Endometrial microvascular endothelial cells (primary cell): Measurements from ENCODE around the gene PRAC2. TPM values are rescaled to one million over a fixed set of nuclear protein-coding genes. Genes with fewer than 3 reads are reported as not detected.

Source experiments
- in situ Hi-C: cut with HindIII; loops from 2 replicates; pipeline ENCODE4 v1.10.0; 2017; ENCODE audit warnings: low sequenced_read_pairs, low pct_unique_long_range_greater_than_20kb; ENCODE audit errors: inconsistent ontology term
- total RNA-seq: library from RNA; depleted of rRNA; stranded (reverse); fragments of >200 nt; gene quantifications from one replicate; pipeline ENCODE4 v1.2.3, GENCODE V29; 2015; ENCODE audit errors: inconsistent ontology term

PRAC2 gene
- total RNA-seq, 1 donor from 2014 or later = not detected

DNA sequence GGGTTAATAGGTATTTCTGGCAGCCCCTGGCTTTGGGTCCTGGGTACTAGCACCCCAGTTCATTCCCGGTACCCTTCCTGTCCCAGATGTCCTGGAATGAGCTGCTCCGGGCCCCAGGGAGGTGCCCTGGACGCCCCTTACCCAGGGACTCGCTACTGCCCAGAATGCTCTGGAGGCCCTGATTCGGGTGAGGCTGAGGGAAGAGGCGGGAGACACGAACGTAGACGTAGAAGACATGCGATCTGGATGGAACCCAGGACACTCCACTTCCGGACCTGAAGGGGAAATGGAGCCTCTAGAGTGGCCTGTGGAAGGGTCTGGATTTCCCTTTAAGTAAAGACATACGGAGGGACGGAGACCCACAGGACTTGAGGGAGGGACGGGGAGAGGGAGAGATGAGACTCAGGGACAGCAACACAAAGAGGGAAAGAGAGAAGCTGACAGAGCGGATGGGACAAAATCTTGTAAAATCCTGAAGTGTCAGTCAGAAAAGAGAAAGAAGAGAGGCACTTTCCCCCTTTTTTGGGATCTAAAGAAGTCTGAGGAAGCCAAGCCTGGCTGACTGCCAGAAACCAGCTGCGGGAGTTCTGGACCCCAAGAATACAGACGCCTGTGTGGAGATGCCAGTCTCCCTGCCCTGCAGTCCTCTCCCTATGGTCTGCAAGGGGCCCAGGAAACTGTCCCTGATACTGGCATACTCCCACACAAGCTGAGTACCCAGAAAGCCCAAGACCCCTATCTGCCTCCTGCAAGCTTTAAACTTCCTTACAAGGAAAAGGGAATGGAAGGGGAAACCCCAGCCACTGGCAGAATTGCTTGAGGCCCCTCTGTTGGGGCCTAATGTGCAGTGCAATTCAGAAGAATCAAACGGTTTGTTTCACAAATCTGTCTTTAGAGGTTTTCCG, 6.6 kb downstream of the PRAC2 start:
- in situ Hi-C loops = no loop called here

DNA sequence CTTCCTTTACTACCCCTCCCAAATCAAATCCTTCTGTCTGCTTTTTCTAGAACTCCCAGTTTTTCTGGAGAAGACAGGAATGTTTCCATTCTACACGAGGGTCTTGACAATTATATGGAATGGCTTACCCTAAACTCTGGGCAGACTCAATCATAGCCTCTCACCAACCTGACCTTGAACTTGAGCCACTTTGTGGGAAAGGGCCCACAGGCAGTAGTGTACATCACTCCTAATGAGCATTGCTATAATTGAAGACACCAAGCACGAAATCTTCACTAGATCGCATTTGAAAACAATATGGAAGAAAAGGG, 7.2 kb downstream of the PRAC2 start:
- in situ Hi-C loops = no loop called here

DNA sequence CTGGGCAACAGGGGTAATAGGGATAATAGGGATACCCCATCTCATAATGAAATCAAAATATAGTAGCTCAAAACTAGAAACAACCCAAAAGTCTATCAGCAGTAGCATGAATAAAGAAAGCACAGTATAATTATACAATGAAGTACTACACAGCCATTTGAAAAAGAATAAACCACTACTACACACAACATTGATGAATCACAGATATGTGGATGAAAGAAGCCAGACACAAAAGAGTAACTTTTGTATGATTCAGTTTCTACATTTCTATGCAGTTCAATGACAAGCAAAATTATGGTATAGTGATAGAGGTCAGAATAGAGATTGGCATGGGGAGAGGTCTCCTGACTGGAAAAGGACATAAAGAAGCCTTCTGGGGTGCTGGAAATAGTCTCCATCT, 8.4 kb downstream of the PRAC2 start:
- in situ Hi-C loops = no loop called here

DNA sequence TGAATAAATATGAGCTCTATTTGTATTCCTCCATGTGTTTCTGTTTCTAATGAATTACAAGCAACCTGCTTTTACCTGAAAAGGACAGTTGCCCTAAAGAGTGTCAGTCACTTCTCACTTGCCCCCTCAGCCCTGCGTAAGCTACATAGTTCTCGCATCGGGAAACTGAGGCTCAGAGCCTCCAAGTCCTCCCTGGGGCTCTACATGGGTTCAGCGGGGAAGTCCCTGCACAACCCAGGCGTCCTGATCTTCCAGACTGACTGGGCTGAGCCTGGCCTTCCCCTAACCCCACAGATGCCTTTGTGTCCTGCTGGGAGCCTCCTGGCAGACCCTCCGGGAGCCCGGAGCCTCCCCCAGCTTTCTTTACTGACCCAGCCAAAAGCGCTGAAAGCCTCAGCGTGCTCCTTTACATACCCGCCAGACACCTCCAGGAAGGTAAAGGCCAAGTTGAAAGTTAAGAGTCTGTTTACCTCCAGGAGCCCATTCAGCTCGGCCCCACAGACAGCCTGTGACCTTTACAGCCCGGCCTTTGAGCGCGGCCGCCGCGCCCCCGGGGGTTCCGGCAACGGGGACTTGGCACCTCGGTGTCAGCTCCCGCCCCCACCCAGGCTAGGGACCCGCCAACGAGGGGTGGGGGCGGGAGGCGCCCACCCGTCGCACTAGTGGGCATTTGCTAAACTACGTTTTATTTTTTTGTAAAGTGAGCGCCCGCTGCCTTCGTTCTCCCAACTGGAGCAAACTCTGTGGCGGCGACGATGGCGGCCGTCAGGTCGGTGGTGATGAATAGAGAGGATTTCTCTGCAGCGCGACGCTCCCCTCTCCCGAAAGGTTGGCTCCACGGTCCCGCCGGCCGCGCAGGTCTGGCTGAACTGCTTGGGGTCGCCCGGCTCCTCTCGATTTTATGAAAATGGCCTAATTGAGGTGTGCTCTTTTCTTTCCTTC, 10.0 kb downstream of the PRAC2 start:
- in situ Hi-C loops = no loop called here

DNA sequence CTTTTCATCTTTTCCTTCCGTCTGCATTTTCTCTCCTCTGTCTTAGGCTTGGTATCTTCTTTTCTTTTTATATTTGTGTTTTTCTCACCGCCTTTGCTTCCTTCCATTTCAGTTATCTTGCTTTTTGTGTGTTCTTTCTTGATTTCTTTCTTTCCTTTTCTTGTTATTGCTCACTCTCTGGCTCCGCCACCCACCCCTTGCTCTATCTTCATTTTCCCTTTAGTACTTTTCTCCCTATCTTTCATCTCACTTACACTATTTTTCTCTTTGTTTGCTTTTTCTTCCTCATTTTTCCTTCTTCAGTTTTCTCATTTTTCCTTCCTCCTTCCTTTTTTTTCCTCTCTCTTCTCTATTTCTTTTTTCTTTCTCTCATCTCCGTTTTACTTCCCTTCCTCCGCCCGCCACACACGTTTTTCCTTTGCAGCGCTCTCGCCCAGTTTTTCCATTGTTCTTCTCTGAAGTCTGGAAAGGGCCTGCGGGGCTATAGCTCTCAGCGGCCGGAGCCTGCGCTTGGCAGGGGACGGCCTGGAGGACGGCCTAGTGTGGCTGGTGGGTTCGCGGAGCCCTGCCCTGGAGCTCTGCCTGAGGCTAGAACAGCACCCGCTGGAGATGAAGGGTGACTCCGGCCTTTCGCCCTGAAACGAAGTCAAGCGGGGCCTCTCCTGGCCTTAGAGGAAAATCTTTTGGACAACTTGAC, 10.8 kb downstream of the PRAC2 start:
- in situ Hi-C loops = no loop called here

DNA sequence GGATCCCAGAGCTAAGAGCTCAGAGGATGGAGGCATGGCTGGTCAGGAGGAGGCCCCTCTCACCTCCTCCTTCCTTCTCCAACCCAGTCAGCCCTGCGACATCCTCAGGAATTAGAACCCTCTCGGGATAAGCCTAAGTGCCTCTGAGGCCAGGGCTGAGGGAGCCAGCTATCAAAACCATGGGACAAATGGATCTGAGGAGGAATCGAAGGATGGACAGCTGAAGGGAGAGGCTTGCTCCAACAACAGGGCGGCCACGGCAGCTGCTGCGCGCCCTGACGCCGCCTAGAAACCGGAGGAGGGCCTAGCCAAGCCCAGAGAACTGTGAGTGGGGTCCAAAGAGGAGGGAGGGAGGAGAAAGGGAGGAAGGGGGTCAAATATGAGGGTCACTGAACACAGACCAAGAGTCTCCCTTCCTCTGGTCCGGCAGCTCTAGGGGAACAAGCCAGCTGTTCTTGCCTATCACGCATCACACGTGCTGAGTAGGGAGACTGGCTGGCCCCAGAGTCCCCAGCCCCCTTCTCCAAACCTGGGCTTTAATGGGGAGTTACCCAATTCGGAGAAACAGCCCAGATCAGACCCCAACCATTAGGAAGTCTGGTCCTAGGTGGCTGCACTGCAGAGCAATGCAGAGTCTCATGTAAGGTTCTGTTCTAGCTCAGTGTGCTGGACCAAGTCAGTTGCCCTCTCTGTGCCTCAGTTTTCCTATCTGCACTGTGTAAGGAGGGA, 11.5 kb downstream of the PRAC2 start:
- in situ Hi-C loops = no loop called here

DNA sequence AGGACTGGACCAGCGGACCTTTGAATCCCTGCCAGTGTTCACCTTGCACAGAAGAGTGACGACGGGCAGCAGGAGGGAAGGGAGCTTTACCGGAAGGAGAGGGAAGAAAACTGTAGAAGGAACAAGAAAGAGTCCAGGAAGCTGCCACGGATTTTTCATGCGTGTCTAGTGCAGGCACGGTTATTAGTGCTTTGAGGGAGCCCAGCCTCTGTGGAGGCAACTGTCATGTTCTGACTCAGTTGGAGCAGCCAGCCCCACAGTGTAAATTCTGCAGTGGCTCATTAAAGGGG, 12.0 kb downstream of the PRAC2 start:
- in situ Hi-C loops = no loop called here

GRCh38 chr17:48737330-48738043, 14.5 kb downstream of the PRAC2 start:
- in situ Hi-C loops = no loop called here

GRCh38 chr17:48738424-48738802, 15.4 kb downstream of the PRAC2 start:
- in situ Hi-C loops = no loop called here

DNA sequence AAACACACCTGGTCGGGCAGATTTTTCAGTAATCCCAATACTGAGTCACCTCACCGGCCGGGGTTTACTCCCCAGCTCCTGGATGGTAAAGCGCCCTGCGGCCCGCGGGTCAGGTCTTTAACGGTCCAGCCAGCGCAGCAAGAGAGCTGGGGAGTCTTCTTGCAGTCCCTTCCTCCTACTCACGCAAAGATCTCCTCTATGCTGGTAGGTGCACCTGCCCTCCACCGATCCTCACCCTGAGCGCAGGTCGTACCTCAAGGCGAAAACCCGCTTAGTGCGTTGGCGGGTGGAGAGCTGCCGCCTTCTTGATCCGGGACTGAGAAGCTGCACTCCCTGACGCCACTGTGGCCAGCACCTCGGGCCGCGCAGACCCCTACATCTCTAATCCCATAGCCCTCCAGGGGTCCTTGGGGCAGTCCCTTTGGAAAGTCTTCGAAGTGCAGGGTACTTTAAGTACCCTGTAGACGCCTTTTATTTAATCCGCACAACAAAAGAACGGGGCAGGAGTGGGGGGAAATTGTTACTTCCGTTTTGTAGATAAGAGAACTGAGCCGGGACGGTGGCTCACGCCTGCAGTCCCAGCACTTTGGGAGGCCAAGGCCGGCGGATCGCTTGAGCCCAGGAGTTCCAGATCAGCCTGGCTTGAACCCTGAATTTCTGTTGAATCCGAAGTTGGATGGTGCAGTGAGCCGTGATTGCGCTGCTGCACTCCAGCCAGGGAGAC, 16.0 kb downstream of the PRAC2 start:
- in situ Hi-C loops = no loop called here

GRCh38 chr17:48740537-48740936, 17.6 kb downstream of the PRAC2 start:
- in situ Hi-C loops = no loop called here

- in situ Hi-C loops = no loop called here
Measured at GRCh38 chr17:48745381-48746275, 22.6 kb downstream of the PRAC2 start.

DNA sequence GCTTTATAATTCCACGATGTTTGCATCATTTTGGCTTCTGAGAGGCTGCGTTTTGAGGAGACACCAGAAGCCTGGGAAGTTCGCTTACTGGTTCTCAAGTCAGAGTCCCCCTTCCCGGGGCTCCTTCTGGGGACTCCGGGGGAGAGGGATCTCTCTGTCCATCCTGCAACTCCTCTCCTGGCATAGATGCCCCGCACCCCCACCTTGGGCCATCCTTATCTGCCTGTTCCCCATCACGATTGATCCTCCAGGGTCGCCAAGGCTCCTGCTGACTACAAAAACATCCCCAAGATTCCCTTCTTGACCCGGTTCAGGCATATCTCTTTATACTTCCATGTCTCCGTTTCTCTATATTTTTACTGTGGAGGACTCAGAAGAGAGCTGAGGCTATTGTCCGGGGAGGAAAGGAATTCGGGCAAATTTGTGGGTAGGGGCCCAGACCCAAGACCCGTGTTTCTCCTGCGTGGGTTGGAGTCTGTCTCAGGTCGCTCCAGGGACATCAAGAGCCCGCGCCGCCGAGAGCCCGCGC, 24.0 kb downstream of the PRAC2 start:
- in situ Hi-C loops = no loop called here

DNA sequence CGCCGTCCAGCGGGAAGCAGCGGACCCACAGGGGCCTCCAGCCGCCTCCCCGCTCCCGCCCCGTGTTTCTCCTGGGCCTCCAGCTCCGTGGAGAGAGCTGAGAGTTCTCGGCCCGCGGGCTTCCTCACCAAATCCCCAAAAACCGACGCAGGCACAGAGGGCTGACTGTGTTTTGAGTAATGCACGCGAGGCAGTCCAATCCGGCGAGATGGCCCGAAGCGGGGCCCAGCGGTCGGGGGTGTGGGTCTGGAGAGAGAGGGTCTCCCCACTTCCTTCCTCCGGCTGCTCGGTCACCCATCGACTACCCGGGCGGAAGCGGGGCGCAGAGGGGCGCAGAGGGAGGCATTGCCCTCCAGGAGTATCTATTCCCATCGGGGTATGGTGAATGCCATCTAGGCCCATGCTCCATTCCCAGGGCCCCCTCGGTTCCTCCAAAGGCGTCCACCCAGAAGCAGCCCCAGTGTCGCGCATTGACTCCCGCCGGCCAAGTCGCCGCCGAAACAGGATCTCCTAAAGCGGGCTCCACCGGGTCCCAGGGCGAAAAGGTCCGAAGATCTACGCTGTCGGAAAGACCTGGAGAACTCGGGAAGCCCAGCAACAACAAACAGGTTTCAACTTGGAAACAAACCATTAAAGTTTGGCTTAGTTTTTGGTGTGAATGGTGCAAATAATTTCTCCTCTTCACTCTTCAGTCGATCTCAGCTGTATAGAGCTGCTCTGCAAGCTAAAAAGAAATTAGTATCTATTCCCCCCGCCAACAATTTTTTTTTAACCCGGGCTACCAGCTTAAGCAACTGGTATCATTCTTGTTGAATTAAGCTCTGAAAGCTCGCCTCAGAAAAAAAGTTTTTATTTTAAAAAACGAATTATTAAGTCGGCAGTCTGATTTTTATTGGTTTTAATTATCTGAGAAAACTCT, 24.7 kb downstream of the PRAC2 start:
- in situ Hi-C loops = no loop called here

DNA sequence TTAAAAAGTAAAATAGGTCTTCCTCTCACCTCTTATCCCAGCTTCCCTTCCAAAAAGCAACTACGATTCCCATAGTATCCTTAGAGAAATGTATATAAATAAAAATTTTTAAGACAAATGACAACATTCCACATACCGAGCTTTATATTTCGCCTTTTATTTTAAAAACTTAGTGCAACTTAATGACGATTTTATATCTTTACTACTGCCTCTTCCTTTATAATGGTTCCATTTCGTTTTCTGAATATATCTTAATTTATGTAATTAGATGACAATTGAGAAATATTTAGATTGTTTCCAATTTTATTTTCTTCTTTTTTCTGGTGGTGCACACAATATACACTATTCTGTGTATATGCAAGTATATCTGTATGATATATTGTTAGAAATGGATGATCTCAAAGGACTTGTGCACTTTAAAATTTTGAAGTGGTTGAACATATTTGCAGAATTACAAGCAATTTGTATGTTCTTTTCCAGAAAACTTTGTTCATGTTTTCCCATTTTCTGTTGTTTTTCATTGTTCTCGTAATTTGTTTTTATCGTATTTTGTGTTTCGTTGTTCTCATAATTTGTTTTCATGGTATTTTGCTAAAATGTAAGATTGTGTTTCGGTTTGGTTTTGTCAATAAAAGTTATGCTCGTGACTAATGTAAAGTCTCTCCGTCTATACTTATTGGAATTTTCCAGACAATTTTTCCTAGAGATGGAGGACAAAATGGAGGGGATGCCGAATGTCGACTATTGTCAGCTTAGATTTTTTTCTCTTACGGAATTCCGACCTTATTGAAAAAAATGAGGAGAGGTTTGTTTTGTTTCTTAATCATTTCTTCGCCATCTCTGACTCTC, 26.0 kb downstream of the PRAC2 start:
- in situ Hi-C loops = no loop called here
